HepG2 (cell line): ENCODE data around the gene ZWILCH. TPM values are rescaled to one million over a fixed set of nuclear protein-coding genes. Genes with fewer than 3 reads are reported as not detected.

ENCODE experiments used
- ATAC-seq: fragments of 200-7000 bp; cut with Tn5 transposase; 3 replicates; pipeline ENCODE4 v1.9.1; 2020; ENCODE audit warnings: mild to moderate bottlenecking, moderate library complexity
- BruUV-seq: library from RNA; stranded (reverse); fragments of 400-500 nt; replicated peaks from 2 replicates; lab custom pipeline; 2021; lab: Mats Ljungman, UMichigan
- CTCF ChIA-PET: fragments of 300-600 bp; formaldehyde crosslinking; extraction: SDS; loops from one replicate; lab custom pipeline; 2021; ENCODE audit warnings: low total read pairs, inconsistent platforms, low intra/inter-chr PET ratio; lab: Yijun Ruan, JAX
- POLR2A ChIA-PET: fragments of 350-600 bp; sonication (Branson Sonifier 250); formaldehyde crosslinking; loops from one replicate; lab custom pipeline; 2020; ENCODE audit warnings: antibody characterized with exemption, inconsistent platforms; lab: Yijun Ruan, JAX
- DNase-seq: peaks from one replicate; pipeline ENCODE4 v3.0.0-alpha.2; 2015; ENCODE audit warnings: low spot score
- FAIRE-seq: peaks from 3 replicates; lab custom pipeline; 2011; peaks lifted over from hg19 to GRCh38; lab: Jason Lieb, UNC
- H2AFZ ChIP-seq: one replicate; pipeline ENCODE4 v1.6.1; 2011; ENCODE audit warnings: low read length, inconsistent platforms
- H3K27ac ChIP-seq: fragments of 300-600 bp; 3 replicates; pipeline ENCODE4 v1.8.0; 2011; ENCODE audit warnings: mixed run types, mild to moderate bottlenecking, mixed read lengths, low read length, inconsistent platforms; ENCODE audit not compliant: insufficient read depth; ENCODE audit errors: extremely low read length
- H3K27me3 ChIP-seq, 2 experiments: fragments of 200-600 bp in 1 of 2; 2 replicates in 1 of 2; 3 replicates in 1 of 2; pipeline versions ENCODE4 v1.6.0 to v1.8.0; 2011; ENCODE audit warnings: low read length in 2 of 2, mild to moderate bottlenecking in 2 of 2, moderate library complexity in 2 of 2, inconsistent platforms in 1 of 2; ENCODE audit not compliant: insufficient read depth in 2 of 2, control insufficient read depth in 1 of 2
- H3K36me3 ChIP-seq, 2 experiments: fragments of 200-600 bp in 1 of 2; replicated peaks in 1 of 2; 2 replicates in 1 of 2; 3 replicates in 1 of 2; pipeline versions ENCODE4 v1.5.1 to v1.8.0; 2011; ENCODE audit warnings: low read length in 2 of 2, inconsistent platforms in 1 of 2; ENCODE audit not compliant: insufficient read depth in 2 of 2, control insufficient read depth in 1 of 2
- H3K4me1 ChIP-seq: 2 replicates; pipeline ENCODE4 v1.5.1; 2012; ENCODE audit warnings: low read length, inconsistent platforms; ENCODE audit not compliant: insufficient read depth
- H3K4me2 ChIP-seq: 2 replicates; pipeline ENCODE4 v1.6.0; 2011; ENCODE audit warnings: low read depth, low read length, inconsistent platforms
- H3K4me3 ChIP-seq, 3 experiments: fragments of 200-600 bp in 1 of 3; sonication (generic), shearing (Covaris generic) in 1 of 3; replicated peaks in 1 of 3; 2 replicates each; pipeline ENCODE4 v1.5.1; 2011 to 2016; ENCODE audit warnings: low read length in 3 of 3, inconsistent platforms in 2 of 3, low read depth in 2 of 3, mild to moderate bottlenecking in 2 of 3, control low read depth in 1 of 3, mixed read lengths in 1 of 3; ENCODE audit not compliant: insufficient read depth in 1 of 3
- H3K79me2 ChIP-seq: one replicate; pipeline ENCODE4 v1.6.1; 2011; ENCODE audit warnings: low read length, inconsistent platforms; ENCODE audit not compliant: insufficient read depth
- H3K9ac ChIP-seq: 2 replicates; pipeline ENCODE4 v1.6.0; 2011; ENCODE audit warnings: mild to moderate bottlenecking, low read depth, low read length, inconsistent platforms; ENCODE audit not compliant: insufficient read depth
- H3K9me3 ChIP-seq: 2 replicates; pipeline ENCODE4 v1.5.1; 2012; ENCODE audit warnings: mild to moderate bottlenecking, low read length
- H4K20me1 ChIP-seq: 2 replicates; pipeline ENCODE4 v1.6.0; 2011; ENCODE audit warnings: inconsistent platforms, mild to moderate bottlenecking, low read length, moderate library complexity; ENCODE audit not compliant: insufficient read depth
- AKNA ChIP-seq: sonication (generic); formaldehyde crosslinking; IDR thresholded peaks from 2 replicates; pipeline ENCODE4 v1.4.0; 2020; ENCODE audit warnings: missing genetic modification reagents, borderline replicate concordance
- ELF4 ChIP-seq: sonication (generic); formaldehyde crosslinking; IDR thresholded peaks from 2 replicates; pipeline ENCODE4 v1.5.0; 2020; ENCODE audit warnings: missing genetic modification reagents, mild to moderate bottlenecking, moderate library complexity, borderline replicate concordance
- HNF4G ChIP-seq, 2 experiments: sonication (generic) in 1 of 2; formaldehyde crosslinking in 1 of 2; IDR thresholded peaks; 2 replicates each; pipeline versions ENCODE4 v1.4.0 to v1.6.1; 2011 to 2020; ENCODE audit warnings: borderline replicate concordance in 2 of 2, low read depth in 2 of 2, mild to moderate bottlenecking in 2 of 2, low read length in 1 of 2, missing genetic modification reagents in 1 of 2, moderate library complexity in 1 of 2
- ZBTB49 ChIP-seq: sonication (generic); formaldehyde crosslinking; IDR thresholded peaks from 2 replicates; pipeline ENCODE4 v1.4.0; 2020; ENCODE audit warnings: missing genetic modification reagents, borderline replicate concordance
- ZNF644 ChIP-seq: IDR thresholded peaks from 2 replicates; pipeline ENCODE4 v1.6.1; 2016; ENCODE audit warnings: low read depth
- ZNF740 ChIP-seq: sonication (generic); formaldehyde crosslinking; IDR thresholded peaks from 2 replicates; pipeline ENCODE4 v1.4.0; 2020; ENCODE audit warnings: missing genetic modification reagents
- WGBS: methylation state at CpG from one replicate; pipeline ENCODE4 v1.1.6; 2017; ENCODE audit warnings: low lambda C conversion rate; 5-methylcytosine and 5-hydroxymethylcytosine counted together
- in situ Hi-C: cut with HindIII; loops from 2 replicates; pipeline ENCODE4 v1.10.0; 2017; ENCODE audit warnings: low pct_unique_long_range_greater_than_20kb; ENCODE audit not compliant: extremely low pct_ligation_motif_present
- intact Hi-C: fragments of 100-400 bp; cut with micrococcal nuclease; formaldehyde crosslinking; loops from one replicate; pipeline ENCODE4 v1.10.0; 2022; ENCODE audit not compliant: unreplicated experiment
- polyA plus RNA-seq, 8 experiments: library from polyadenylated mRNA; depleted of rRNA in 3 of 8; stranded (reverse) in 7 of 8; unstranded in 1 of 8; fragments of >200 nt; fragmentation: Illumina TruSeq in 4 of 8; extraction: Trizol in 4 of 8; gene quantifications; 2 replicates each; pipeline versions ENCODE4 v1.2.1 to v1.2.3, GENCODE V29; 2011 to 2016; ENCODE audit warnings: low read depth in 4 of 8, missing spikeins in 1 of 8, mixed read lengths in 1 of 8; ENCODE audit not compliant: insufficient read depth in 1 of 8
- total RNA-seq, 5 experiments: library from RNA; depleted of rRNA; stranded (reverse); fragments of >200 nt; fragmentation: Illumina TruSeq; extraction: Trizol; gene quantifications; 2 replicates each; pipeline ENCODE4 v1.2.3, GENCODE V29; 2016; ENCODE audit warnings: low read depth in 1 of 5

ZWILCH gene
- total and polyA plus RNA-seq, 2 of the 13 experiments (the other 11 are each of a cell fraction or from before 2014, with no cell fraction given), result 9.5 to 27.8 TPM

- no peaks in the 10 kb centered on the region for H3K9me3 ChIP-seq
- no peaks in the 10 kb centered on the region for H3K27me3 ChIP-seq
- ATAC-seq, result no peak
- no peak overlapping the region for H3K4me3 ChIP-seq
- H3K36me3 ChIP-seq, result peaks cover 5 to 38% of the 10 kb centered on the region in 2 experiments; a peak in 4 of 5 replicates
- FAIRE-seq, result no peak
- no peak overlapping the region for H3K27ac ChIP-seq
- CTCF ChIA-PET, result no interaction called here
- H4K20me1 ChIP-seq, result no peaks in the 10 kb centered on the region
- no peak for DNase-seq
- H3K79me2 ChIP-seq, result no peaks in the 10 kb centered on the region
- in situ Hi-C loops (no loop called here), intact Hi-C loops (no loop called here)
- no TSS peak for BruUV-seq
- no peak overlapping the region for H3K9ac ChIP-seq
- POLR2A ChIA-PET, result no interaction called here
- H3K4me1 ChIP-seq, result no peaks in the 10 kb centered on the region
- no peak overlapping the region for H2AFZ ChIP-seq
- WGBS, result 89% methylated on average over 4 of the region's 4 CpGs
- no peak overlapping the region for H3K4me2 ChIP-seq
- no peak for TF ChIP-seq ZNF740 (CRISPR knock-in tag)
- no peak for TF ChIP-seq ZBTB49
- TF ChIP-seq ZNF644 (CRISPR knock-in tag), result no peak
- TF ChIP-seq HNF4G (IDR thresholded peaks at IDR 0.05; ENCODE audit: borderline replicate concordance, low read depth, low read length), result no peak
- no peak for TF ChIP-seq HNF4G (CRISPR knock-in tag; IDR thresholded peaks at IDR 0.05; ENCODE audit: borderline replicate concordance, low read depth)
- no peak for TF ChIP-seq ELF4
- no peak for TF ChIP-seq AKNA (CRISPR knock-in tag)
These were observed 19.7 kb downstream of the ZWILCH start for GRCh38 chr15:66524838-66525237.
